OCI-LY3 (cell line): ENCODE measurements around the gene XPNPEP2.

ENCODE experiments used
- EZH2phosphoT487 ChIP-seq: fragments of 200-600 bp; shearing (Covaris generic); IDR thresholded peaks from 2 replicates; pipeline ENCODE4 v1.6.1; 2018; ENCODE audit warnings: antibody characterized with exemption, mixed run types, low read depth
- TF ChIP-seq, protein P1 (sequence below): fragments of 200-600, 300-600 bp; sonication (generic); IDR thresholded peaks from 2 replicates; pipeline ENCODE4 v1.5.1; 2014; ENCODE audit warnings: antibody characterized with exemption, low read length, low read depth

GRCh38 chrX:129781680-129782495, 43.1 kb downstream of the XPNPEP2 start:
- TF ChIP-seq, protein P1, sequence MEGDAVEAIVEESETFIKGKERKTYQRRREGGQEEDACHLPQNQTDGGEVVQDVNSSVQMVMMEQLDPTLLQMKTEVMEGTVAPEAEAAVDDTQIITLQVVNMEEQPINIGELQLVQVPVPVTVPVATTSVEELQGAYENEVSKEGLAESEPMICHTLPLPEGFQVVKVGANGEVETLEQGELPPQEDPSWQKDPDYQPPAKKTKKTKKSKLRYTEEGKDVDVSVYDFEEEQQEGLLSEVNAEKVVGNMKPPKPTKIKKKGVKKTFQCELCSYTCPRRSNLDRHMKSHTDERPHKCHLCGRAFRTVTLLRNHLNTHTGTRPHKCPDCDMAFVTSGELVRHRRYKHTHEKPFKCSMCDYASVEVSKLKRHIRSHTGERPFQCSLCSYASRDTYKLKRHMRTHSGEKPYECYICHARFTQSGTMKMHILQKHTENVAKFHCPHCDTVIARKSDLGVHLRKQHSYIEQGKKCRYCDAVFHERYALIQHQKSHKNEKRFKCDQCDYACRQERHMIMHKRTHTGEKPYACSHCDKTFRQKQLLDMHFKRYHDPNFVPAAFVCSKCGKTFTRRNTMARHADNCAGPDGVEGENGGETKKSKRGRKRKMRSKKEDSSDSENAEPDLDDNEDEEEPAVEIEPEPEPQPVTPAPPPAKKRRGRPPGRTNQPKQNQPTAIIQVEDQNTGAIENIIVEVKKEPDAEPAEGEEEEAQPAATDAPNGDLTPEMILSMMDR = no peak
- no peak for TF ChIP-seq EZH2phosphoT487
